GM15510 (cell line): ENCODE measurements around the gene TMEM87B.

Experiments used
- POLR2A ChIP-seq: IDR thresholded peaks from 3 replicates; pipeline ENCODE4 v1.6.1; 2011; ENCODE audit warnings: borderline replicate concordance; ENCODE audit not compliant: insufficient read length; ENCODE audit errors: extremely low read depth

The TMEM87B gene

DNA sequence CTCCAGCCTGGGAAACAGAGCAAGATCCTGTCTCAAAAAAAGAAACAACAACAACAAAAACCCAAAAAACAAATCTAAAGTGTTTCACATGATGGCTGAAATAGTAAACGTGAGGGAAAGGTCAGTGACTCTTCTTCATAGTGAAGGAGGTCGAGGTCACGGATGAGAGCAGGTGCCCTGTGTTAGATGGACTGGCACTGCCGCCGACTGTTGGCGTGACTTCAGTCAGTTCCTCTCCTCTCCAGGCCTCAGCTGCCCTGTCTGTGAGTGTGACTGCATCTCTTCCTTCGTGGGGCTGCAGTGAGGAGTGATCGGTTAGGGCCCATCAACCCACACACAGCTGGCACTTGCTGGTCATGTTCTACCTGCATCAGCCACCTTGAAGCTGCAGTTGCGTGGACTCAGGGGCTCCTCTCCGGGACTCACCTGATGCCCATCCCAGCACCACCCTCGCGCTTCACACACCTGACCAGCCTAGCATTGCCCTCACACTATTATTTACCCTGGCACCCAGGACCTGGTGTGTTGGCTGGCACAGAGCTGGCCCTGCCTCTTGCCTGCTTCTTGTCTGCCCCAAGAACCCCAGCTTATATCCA lies 30.1 kb upstream of the TMEM87B start:
- TF ChIP-seq POLR2A = no peak

DNA sequence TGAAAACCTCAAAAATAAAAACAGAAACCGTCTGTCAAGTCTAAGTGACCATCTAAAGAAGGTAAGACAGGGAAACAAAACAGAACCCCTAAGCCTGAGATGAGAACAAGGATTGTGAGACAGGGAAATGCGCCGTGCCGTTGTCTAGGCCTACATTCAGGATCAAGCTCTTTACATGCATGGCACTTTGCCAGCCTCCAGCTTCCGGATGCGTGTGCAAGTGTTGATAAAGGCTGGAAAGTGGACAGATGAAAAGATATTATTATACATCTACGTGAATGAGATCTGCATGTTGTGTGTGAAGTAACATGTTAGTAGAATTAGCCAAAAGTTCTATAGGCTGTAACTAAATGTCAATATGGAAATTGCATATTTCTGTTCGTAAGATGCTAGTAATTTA lies 28.6 kb upstream of the TMEM87B start:
- TF ChIP-seq POLR2A = no peak

DNA sequence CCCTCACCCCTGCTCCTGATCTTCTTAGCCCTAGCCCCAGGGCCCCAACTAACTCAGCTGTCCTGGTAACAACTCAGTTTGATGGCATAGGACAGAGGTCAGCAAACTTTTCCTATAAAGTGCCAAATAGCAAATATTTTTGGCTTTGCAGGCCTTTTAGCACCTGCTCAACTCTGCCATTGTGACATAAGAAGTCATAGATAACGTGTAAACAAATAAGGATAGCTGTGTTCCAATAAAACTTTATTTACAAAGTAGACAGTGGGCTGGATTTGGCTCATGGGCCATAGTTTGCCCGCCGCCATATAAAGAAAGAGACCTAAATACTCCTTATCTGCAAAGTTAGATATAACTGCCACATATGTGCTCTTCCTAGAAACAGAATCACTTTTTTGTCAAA lies 27.3 kb upstream of the TMEM87B start:
- TF ChIP-seq POLR2A = no peak

DNA sequence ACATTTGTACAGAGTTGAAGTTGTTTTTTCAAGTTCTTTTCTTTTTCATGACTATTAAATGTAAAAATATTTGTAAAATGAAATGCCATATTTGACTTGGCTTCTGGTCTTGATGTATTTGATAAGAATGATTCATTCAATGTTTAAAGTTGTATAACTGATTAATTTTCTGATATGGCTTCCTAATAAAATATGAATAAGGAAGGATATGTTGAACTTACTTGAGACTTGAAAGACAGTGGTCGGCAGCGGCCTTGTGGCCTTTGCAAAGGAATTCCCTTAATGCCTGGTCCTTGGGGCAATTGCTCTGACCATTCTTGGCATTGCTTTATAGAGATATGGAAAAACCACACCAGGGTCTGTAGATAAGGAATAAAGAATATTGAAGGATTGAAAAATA lies 25.9 kb upstream of the TMEM87B start:
- TF ChIP-seq POLR2A = no peak

DNA sequence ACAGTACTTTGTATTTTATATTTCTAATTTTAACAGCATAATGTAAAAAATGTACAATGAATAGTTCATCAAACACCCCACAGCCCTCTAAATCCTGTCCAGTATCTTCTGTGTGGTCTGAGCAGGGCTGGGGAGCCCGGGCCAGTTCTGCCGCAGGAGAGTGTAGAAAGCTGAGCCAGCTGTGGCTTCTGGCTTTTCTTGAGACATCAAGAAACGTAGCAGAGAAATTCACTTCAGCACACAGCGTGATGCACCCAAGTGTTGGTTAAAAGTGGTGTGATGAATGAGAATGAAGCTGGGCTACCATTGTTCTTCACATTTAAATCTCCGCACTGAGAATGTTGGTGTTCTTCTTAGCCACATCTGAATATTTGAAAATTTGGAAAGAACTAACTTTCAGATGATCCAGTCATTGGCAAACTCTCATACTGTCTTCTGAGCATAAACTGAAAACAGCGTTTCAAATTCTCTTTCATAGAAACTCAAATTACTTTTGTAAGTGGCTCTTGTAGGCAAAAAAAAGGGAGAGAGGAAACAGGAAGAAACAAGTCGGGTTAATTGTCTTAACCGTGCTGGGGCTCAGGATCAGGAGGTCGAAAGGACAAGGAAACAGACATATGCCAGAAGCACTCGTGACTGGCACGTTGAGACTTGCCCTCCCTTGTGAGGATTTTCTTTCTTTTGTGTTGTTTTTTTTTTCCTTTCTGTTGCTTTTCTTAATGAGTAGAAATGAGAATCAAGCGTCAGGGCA lies 23.4 kb upstream of the TMEM87B start:
- TF ChIP-seq POLR2A = no peak

DNA sequence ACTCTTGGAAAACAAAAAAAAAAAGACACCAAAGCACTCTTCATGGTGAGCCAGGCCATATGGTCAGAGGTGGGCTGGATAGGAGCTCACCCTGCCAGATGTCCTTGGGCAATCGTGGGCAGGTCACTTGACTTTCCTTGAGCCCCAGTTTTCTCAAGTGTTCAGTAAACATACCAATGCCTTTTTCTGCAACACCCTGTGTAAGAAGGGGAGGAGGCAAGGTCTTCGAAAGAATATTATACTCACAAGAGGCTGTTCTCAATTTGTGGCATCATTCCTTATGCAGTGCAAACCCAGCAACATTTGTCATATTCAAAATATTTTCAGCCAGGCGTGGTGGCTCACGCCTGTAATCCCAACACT lies 22.9 kb upstream of the TMEM87B start:
- no peak for TF ChIP-seq POLR2A

DNA sequence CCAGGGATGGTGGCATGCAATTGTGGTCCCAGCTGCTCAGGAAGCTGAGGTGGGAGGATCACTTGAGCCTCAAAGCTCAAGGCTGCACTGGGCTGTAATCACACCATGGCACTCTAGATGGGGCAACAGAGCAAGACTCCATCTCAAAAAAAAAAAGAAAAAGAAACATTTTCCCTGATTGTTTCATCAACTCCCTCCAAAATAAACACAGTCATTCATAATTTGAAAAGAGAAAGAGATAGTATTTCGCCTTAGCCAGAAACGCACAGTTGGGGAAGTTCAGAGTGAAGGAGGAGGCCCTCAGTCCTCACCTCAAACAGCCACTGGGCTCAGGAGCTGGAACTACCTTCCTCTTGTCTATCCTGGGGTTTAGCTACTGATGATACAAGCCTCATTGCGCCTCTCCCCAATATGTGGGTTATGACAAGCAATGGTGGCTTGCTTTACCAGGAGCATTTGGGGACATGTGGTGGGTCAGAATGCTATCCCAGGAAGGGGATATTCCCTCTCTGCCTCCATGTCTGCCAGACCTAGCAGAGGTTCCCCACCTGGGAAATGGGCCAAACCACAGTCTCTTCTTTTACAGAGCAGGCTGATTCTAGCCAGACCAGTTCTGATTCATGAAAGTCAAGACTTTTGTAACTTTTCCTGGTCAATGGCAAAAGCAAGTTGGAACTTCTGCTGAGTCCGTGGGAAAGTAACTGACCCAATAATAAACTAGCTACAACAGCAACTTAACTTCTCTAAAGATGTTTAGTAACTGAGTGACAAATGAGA lies 22.2 kb upstream of the TMEM87B start:
- TF ChIP-seq POLR2A = no peak

DNA sequence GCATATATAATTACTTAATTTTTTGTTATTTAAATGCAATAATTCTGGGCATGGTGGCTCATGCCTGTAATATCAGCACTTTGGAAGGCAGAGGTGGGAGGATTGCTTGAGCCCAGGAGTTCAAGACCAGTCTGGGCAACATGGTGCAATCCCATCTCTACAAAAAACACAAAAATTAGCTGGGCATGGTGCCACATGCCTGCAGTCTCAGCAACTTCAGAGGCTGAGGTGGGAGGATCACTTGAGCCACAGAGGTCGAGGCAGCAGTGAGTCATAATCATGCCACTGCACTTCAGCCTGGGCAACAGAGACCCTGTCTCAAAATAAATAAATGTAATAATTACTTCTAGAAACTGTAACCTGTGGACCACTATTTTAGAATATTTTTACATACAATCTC lies 21.5 kb upstream of the TMEM87B start:
- TF ChIP-seq POLR2A = no peak

DNA sequence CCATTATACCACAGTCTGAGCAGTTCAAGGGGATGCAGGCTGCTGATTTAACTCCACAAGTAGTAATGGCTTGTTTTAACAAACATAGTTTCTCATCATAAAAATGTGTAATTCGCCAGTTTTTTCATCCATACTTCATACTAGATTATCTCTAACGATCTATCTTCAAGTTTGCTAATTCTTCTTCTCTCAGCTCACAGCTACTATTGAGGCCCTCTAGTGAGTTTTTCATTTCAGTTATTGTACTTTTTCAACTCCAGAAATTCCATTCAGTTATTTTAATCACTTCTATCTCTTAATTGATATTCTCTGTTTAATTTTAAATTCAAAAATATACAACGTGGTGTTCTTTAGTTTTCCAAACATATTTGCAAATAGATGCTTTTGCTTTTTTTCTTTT lies 20.1 kb upstream of the TMEM87B start:
- no peak for TF ChIP-seq POLR2A

DNA sequence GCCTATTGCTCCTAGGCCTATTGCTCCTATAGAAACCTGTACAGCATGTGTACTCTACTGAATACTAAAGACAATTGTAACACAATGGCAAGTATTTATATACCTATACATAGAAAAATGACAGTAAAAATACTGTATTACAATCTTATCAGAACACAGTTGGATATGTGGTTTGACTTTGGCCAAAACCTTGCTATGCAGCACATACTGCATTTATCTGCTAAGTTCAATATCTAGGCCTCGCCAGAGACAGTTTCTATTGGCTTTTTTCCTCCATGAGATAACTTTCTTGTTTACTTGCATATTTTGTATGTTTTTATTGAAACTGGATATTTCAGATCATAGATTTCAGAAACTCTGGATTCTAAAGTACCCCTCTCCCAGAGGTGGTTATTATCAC lies 19.3 kb upstream of the TMEM87B start:
- TF ChIP-seq POLR2A = no peak

DNA sequence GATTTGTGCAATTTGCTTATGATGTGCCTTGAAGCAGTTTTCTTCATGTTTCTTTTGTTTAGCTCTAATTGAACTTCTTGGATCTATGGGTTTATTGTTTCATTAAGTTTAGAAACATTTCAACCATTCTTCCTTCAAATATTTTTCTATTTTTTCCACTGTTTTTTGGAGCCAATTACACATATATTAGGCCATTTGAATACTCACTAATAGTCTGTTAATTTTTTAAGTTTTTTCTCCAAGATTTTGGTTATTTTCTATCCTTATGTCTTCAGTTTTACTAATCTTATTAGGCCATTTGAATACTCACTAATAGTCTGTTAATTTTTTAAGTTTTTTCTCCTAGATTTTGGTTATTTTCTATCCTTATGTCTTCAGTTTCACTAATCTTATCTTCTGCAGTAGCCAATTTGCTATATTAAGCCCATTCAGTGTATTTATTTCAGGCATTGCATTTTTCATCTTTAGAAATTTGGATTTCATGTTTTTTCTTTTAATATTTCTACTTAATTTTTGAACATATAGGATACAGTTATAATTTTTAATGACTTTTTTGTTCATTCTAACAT lies 9.5 kb upstream of the TMEM87B start:
- no peak for TF ChIP-seq POLR2A

DNA sequence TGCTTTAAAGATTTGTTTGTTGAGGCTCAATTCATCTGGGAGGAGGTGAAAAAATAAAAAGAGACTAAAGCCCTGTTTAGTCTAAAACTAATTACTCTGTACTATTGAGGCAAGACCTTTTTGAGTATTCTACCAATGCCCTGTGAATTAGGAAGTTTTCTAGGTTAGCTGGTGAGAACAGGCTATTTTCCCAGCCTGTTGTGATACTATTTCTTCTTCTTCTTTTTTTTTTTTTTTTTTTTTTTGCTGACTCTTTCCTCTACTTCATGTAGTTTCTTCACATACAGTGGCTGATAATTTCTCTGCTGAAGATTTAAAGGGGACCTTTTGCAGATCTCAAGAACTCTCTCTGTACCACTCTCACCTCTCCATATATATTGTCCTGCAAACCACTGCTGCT lies 8.8 kb upstream of the TMEM87B start:
- no peak for TF ChIP-seq POLR2A

DNA sequence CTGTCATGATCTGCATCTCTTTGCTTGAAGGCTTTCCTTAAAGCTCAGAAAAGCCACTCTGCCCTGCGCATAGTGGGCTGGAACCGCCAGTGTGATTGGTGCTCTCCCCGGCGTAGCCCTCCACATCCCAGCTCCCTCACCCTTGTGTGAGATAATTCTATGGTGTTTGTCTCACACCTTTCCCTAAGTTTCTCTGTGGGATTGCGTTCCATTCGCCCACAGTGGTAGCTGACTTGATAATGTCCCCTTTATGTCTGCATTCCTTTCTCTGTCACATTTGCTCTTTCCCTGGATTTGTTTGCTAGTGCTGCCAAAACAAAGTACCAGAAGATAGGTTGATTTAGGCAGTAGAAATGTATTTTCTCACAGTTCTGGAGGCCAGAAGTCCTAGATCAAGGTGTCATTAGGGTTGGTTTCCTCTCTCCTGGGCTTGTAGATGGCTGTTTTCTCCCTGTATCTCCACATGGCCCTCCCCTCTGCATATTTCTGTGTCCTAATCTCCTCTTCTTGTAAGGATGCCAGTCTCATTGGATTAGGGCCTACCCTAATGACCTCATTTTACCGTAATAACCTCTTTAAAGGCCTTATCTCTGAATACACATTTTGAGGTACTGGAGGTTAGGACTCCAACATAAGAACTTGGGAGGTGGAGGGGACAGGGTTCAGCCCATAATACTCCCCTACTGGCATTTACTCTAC lies 7.4 kb upstream of the TMEM87B start:
- no peak for TF ChIP-seq POLR2A

DNA sequence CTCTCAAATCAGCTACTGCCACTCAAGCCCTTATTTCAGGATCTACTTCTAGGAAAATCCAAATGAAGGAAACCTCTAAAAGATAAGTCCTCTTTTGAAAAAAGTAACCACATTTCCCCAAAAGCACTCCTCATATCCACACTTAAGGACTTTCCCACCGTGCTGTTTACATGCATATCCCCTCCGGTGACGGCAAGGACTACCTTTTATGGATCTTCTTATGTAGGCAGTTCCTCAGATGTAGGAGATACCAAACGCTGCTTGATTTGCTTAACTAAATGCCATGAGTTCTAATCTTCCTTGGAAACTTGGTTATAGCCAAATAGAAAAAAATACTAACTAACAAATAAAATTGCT lies 6.9 kb upstream of the TMEM87B start:
- no peak for TF ChIP-seq POLR2A

DNA sequence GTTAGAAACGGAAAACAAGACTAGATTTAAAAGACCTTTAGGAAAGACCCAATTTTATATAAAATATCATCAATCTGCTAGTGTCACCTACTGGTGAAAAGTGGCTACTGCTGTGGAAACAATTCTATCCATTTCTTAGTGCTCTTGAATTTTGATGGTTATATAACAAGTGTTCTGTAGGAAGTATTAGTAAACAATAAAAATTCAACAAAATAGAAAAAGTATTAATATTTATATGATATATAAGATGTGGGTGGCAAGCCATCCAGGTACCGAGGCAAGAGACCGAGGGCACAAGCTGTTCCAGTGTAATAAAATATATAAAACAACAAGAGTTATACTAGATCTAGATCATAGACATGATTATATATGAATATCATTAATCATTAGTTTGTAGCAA lies 6.2 kb upstream of the TMEM87B start:
- TF ChIP-seq POLR2A = no peak
